Measurements from ENCODE around the gene SHANK2.

GRCh38 chr11:71298761-71299181, 46.4 kb upstream of the SHANK2 start:
- TF ChIP-seq CTCF (IDR thresholded peaks at IDR 0.05; ENCODE audit: extremely low read depth in 1 of 2, insufficient read depth in 1 of 2, low read depth in 1 of 2, low read length in 2 of 2) (no peak), EZH2 (IDR thresholded peaks at IDR 0.05; ENCODE audit: borderline replicate concordance, low read depth, low read length, severe bottlenecking) (no peak), POLR2A (IDR thresholded peaks at IDR 0.05; ENCODE audit: low read depth, low read length) (no peak), FOS (IDR thresholded peaks at IDR 0.05; ENCODE audit: borderline replicate concordance, insufficient read depth, low read length) (no peak), MYC (IDR thresholded peaks at IDR 0.05; ENCODE audit: low read depth, low read length) (no peak), POLR2AphosphoS5 (IDR thresholded peaks at IDR 0.05; ENCODE audit: insufficient read depth, low read depth, low read length) (no peak)
- TF ChIP-seq, protein P1, sequence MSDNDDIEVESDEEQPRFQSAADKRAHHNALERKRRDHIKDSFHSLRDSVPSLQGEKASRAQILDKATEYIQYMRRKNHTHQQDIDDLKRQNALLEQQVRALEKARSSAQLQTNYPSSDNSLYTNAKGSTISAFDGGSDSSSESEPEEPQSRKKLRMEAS (IDR thresholded peaks at IDR 0.05; ENCODE audit: insufficient read depth, insufficient read length) = no peak

Measured in endothelial cell of umbilical vein (primary cell).